SK-N-SH treated with all-trans-retinoic acid at 6 μM for 48 hours (cell line): ENCODE data around the gene CAMK2B.

Experiments used
- CSRNP3 ChIP-seq: fragments of 250-450 bp; sonication (Bioruptor Pico); IDR thresholded peaks from 2 replicates; pipeline ENCODE4 v1.5.1; 2021; ENCODE audit warnings: mild to moderate bottlenecking, moderate library complexity
- PATZ1 ChIP-seq: fragments of 250-450 bp; sonication (Bioruptor Pico); IDR thresholded peaks from 2 replicates; pipeline ENCODE4 v1.8.0; 2020; ENCODE audit warnings: mild to moderate bottlenecking, moderate library complexity, borderline replicate concordance

DNA sequence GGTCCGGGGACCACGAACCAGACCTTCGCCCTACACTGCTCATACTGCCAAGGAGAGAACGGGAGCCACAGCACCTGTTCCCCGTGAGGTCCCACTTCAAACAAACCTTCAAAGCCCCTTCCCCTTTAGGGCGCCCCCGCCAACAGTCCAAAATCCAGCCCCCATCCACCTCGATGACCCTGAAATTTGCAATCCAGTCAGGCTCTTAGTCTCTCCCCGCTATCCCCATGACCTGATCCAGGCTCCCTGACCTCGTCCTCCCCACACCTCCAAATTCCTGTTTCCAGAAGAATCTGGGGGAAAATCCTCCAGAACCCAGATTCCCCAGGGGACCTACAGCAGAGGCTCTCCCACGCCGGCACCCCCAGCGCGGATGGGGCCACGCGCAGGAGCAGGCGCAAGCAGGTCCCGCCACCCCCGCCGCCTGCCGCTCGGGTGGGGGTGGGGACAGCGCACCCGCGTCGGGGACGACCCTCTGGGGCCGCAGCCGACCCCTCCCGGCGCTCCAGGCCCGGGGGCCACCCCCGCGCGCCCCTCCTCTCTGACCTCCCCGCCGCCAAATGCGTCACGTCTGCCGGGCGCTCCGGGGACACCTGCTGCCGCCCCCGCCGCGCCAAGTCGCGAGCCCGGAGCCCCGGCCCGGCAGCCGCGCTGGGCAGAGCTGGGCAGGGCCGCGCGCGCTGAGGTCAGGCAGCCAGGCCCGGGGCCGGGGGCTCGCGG is 753 bp downstream of the CAMK2B start:
- no peak for TF ChIP-seq PATZ1 (CRISPR knock-in tag)
- no peak for TF ChIP-seq CSRNP3 (CRISPR knock-in tag)
